Measurements from ENCODE around the gene CCDC134. TPM values are rescaled to one million over a fixed set of nuclear protein-coding genes. Genes with fewer than 3 reads are reported as not detected.

CCDC134 gene
- total and polyA plus RNA-seq, 2 of the 8 experiments (the other 6 are each of a cell fraction or from before 2014, with no cell fraction given), result 7.7 to 20.0 TPM

- Histone ChIP-seq H3K4ac (replicated peaks; ENCODE audit: insufficient read length, low read depth, low read length) (no peak overlapping the region), H3K9me3 (ENCODE audit: insufficient read depth in 2 of 2, low read depth in 1 of 2, low read length in 1 of 2) (no peaks in the 10 kb centered on the region), H4K5ac (ENCODE audit: insufficient read length, low read depth, low read length) (no peak overlapping the region), H2BK120ac (replicated peaks; ENCODE audit: low read depth, low read length) (no peak overlapping the region), H2AK5ac (ENCODE audit: low read depth, low read length) (no peak overlapping the region), H2AFZ (ENCODE audit: low read length) (no peak overlapping the region), H2BK15ac (ENCODE audit: low read length) (no peak overlapping the region), H4K8ac (ENCODE audit: extremely low read depth, insufficient read depth, low read length) (no peak overlapping the region), H3K18ac (ENCODE audit: extremely low read depth, low read length) (no peak overlapping the region), H3K23me2 (ENCODE audit: low read depth, low read length) (no peaks in the 10 kb centered on the region), H3K14ac (ENCODE audit: insufficient read length) (no peak overlapping the region), H3K56ac (replicated peaks; ENCODE audit: insufficient read length, low read depth, low read length) (no peak overlapping the region), H3K23ac (ENCODE audit: insufficient read length) (no peak overlapping the region), H3K79me1 (ENCODE audit: low read depth, low read length) (peaks cover 11% of the 10 kb centered on the region), H2BK12ac (ENCODE audit: low read depth, low read length) (no peak overlapping the region), H3K36me3 (ENCODE audit: control insufficient read depth in 2 of 4, insufficient read depth in 4 of 4, low read length in 3 of 4) (peaks cover 2 to 23% (median 8%) of the 10 kb centered on the region in 4 experiments; a peak in 5 of 8 replicates), H4K20me1 (replicated peaks in 1 of 2; ENCODE audit: control insufficient read depth in 1 of 2, insufficient read depth in 2 of 2, low read length in 2 of 2) (peaks cover 7 to 9% of the 10 kb centered on the region in 2 experiments), H3K9ac (replicated peaks in 1 of 4; ENCODE audit: extremely low read depth in 1 of 4, low read depth in 3 of 4, low read length in 3 of 4) (no peak overlapping the region), H2BK20ac (ENCODE audit: low read length) (no peak overlapping the region), H3K79me2 (ENCODE audit: control insufficient read depth in 1 of 2, insufficient read depth in 2 of 2, low read length in 2 of 2) (peaks cover 0 to 3% of the 10 kb centered on the region in 2 experiments; a peak in 2 of 4 replicates), H3K27ac (ENCODE audit: low read depth, low read length) (no peak overlapping the region), H2BK5ac (ENCODE audit: low read depth, low read length) (no peak overlapping the region), H3K4me3 (ENCODE audit: extremely low read depth in 1 of 4, insufficient read depth in 2 of 4, low read depth in 3 of 4, low read length in 4 of 4) (no peak overlapping the region), H3K4me2 (ENCODE audit: insufficient read depth in 1 of 2, low read depth in 2 of 2, low read length in 2 of 2) (no peak overlapping the region), H3K27me3 (replicated peaks in 1 of 4; ENCODE audit: control insufficient read depth in 3 of 4, extremely low read depth in 1 of 4, insufficient read depth in 3 of 4, low read length in 3 of 4) (no peaks in the 10 kb centered on the region), H3K4me1 (replicated peaks in 1 of 4; ENCODE audit: control insufficient read depth in 3 of 4, insufficient read depth in 4 of 4, low read length in 3 of 4) (no peaks in the 10 kb centered on the region), H4K91ac (replicated peaks; ENCODE audit: insufficient read length, low read length) (no peak overlapping the region)
- CTCF ChIA-PET (ENCODE audit: partially characterized antibody), result interaction anchor here (1.3 kb wide), 1 partner anchor 45 kb away, joined by 5 read pairs; no protein-coding TSS in a partner anchor
- DNase-seq (ENCODE audit: low read depth in 1 of 2, low spot score in 2 of 2) (no peak), FAIRE-seq (no peak)
- TF ChIP-seq HDAC2 (IDR thresholded peaks at IDR 0.05; ENCODE audit: borderline replicate concordance in 1 of 2, low read depth in 2 of 2, low read length in 2 of 2) (no peak), RFX5 (IDR thresholded peaks at IDR 0.05; ENCODE audit: borderline replicate concordance, low read depth, low read length) (no peak), CHD1 (IDR thresholded peaks at IDR 0.05; ENCODE audit: low read depth, low read length) (no peak), TAF7 (optimal IDR thresholded peaks at IDR 0.05; ENCODE audit: borderline replicate concordance, low read depth, low read length) (no peak), TCF12 (IDR thresholded peaks at IDR 0.05; ENCODE audit: low read depth, low read length) (no peak), TEAD4 (IDR thresholded peaks at IDR 0.05; ENCODE audit: low read depth, low read length) (no peak), CHD2 (IDR thresholded peaks at IDR 0.05; ENCODE audit: low read length) (no peak), BCL11A (IDR thresholded peaks at IDR 0.05; ENCODE audit: low read depth in 2 of 2, low read length in 2 of 2) (no peak), KDM1A (IDR thresholded peaks at IDR 0.05; ENCODE audit: borderline replicate concordance, low read length) (no peak), RXRA (IDR thresholded peaks at IDR 0.05; ENCODE audit: insufficient read depth, low read depth, low read length) (no peak)
- 88% methylated on average over 16 of the region's 16 CpGs; no CpG with 5 or more reads in 1 of the 2 experiments for WGBS, 2 experiments (ENCODE audit: extremely low coverage in 1 of 2, insufficient coverage in 1 of 2, insufficient read length in 1 of 2, insufficient replicate concordance in 2 of 2, low coverage in 1 of 2, low lambda C conversion rate in 2 of 2, missing lambda C conversion rate in 1 of 2)
- POLR2A ChIA-PET (ENCODE audit: partially characterized antibody), result interaction anchor here (1.2 to 1.3 kb wide), 2 partner anchors 12 to 14 kb away, joined by 4 to 7 read pairs; partner anchors contain the start of gene CCDC134
Measured at GRCh38 chr22:41812805-41813545, 12.5 kb downstream of the CCDC134 start.

Measured in H1 (cell line).